MM.1S (cell line): ENCODE data around the gene LYSMD2.

Experiments
- DNase-seq: peaks from one replicate; pipeline ENCODE4 v3.0.0-alpha.2; 2015
- H2AFZ ChIP-seq: fragments of 300-600 bp; sonication (generic); 2 replicates; pipeline ENCODE4 v1.6.0; 2016; ENCODE audit warnings: antibody characterized with exemption, low read length
- H3F3A ChIP-seq: fragments of 300-600 bp; sonication (generic); 2 replicates; pipeline ENCODE4 v1.6.1; 2016; ENCODE audit warnings: mild to moderate bottlenecking, antibody characterized with exemption, low read length, moderate library complexity, mixed read lengths; ENCODE audit not compliant: insufficient read depth
- H3K27ac ChIP-seq: fragments of 300-600 bp; sonication (generic); 2 replicates; pipeline ENCODE4 v1.5.1; 2016; ENCODE audit warnings: mild to moderate bottlenecking, low read length
- H3K27me3 ChIP-seq: fragments of 300-600 bp; sonication (generic); replicated peaks from 2 replicates; pipeline ENCODE4 v1.6.0; 2016; ENCODE audit warnings: low read length; ENCODE audit not compliant: insufficient read depth
- H3K36me3 ChIP-seq: fragments of 300-600 bp; sonication (generic); replicated peaks from 2 replicates; pipeline ENCODE4 v1.6.1; 2016; ENCODE audit warnings: mild to moderate bottlenecking, low read length, mixed read lengths; ENCODE audit not compliant: insufficient read depth
- H3K4me1 ChIP-seq: fragments of 300-600 bp; sonication (generic); 2 replicates; pipeline ENCODE4 v1.6.1; 2016; ENCODE audit warnings: low read length, mixed read lengths
- H3K4me2 ChIP-seq: fragments of 300-600 bp; sonication (generic); 2 replicates; pipeline ENCODE4 v1.6.0; 2016; ENCODE audit warnings: low read depth, low read length
- H3K4me3 ChIP-seq: fragments of 300-600 bp; sonication (generic); 2 replicates; pipeline ENCODE4 v1.5.1; 2016; ENCODE audit warnings: low read length, mixed read lengths
- H3K79me2 ChIP-seq: fragments of 300-600 bp; sonication (generic); 2 replicates; pipeline ENCODE4 v1.6.1; 2016; ENCODE audit warnings: mixed run types, low read length, mixed read lengths
- H3K9ac ChIP-seq: fragments of 300-600 bp; sonication (generic); 2 replicates; pipeline ENCODE4 v1.6.1; 2016; ENCODE audit warnings: low read length, mixed read lengths
- H3K9me2 ChIP-seq: fragments of 300-600 bp; sonication (generic); replicated peaks from 2 replicates; pipeline ENCODE4 v1.6.1; 2016; ENCODE audit warnings: mild to moderate bottlenecking, low read length, mixed read lengths; ENCODE audit not compliant: insufficient read depth
- H3K9me3 ChIP-seq: fragments of 300-600 bp; sonication (generic); replicated peaks from 2 replicates; pipeline ENCODE4 v1.6.1; 2016; ENCODE audit warnings: mild to moderate bottlenecking, low read length, mixed read lengths; ENCODE audit not compliant: insufficient read depth
- H4K20me1 ChIP-seq: fragments of 300-600 bp; sonication (generic); 2 replicates; pipeline ENCODE4 v1.6.1; 2016; ENCODE audit warnings: mild to moderate bottlenecking, low read length, moderate library complexity, mixed read lengths; ENCODE audit not compliant: insufficient read depth
- CTCF ChIP-seq: fragments of 300-600 bp; sonication (generic); IDR thresholded peaks from 2 replicates; pipeline ENCODE4 v1.5.1; 2016; ENCODE audit warnings: antibody characterized with exemption, low read length, mixed read lengths
- EZH2 ChIP-seq: fragments of 300-600 bp; sonication (generic); optimal IDR thresholded peaks from 2 replicates; pipeline ENCODE3; 2017; ENCODE audit warnings: low read depth, mild to moderate bottlenecking, antibody characterized with exemption, low read length, mixed read lengths
- EZH2phosphoT487 ChIP-seq: fragments of 300-600 bp; sonication (generic); IDR thresholded peaks from 2 replicates; pipeline ENCODE4 v1.6.1; 2018; ENCODE audit warnings: antibody characterized with exemption, low read length

Gene LYSMD2

GRCh38 chr15:51775967-51776816 is 38.7 kb upstream of the LYSMD2 start:
- Histone ChIP-seq H3K27ac (no peak overlapping the region), H3K9me3 (no peaks in the 10 kb centered on the region), H3K9me2 (no peaks in the 10 kb centered on the region), H3K27me3 (no peaks in the 10 kb centered on the region), H3K79me2 (no peaks in the 10 kb centered on the region), H4K20me1 (no peaks in the 10 kb centered on the region), H2AFZ (no peak overlapping the region), H3K9ac (no peak overlapping the region), H3K4me3 (no peak overlapping the region), H3K4me2 (no peak overlapping the region), H3K36me3 (no peaks in the 10 kb centered on the region), H3F3A (no peaks in the 10 kb centered on the region), H3K4me1 (no peaks in the 10 kb centered on the region)
- TF ChIP-seq CTCF (peak; percentile 63), EZH2 (no peak), EZH2phosphoT487 (no peak)
- peak; percentile 33 for DNase-seq

- no peak overlapping the region for H2AFZ ChIP-seq
- H3K4me2 ChIP-seq: no peak overlapping the region
- H3K9me2 ChIP-seq: no peaks in the 10 kb centered on the region
- no peak for DNase-seq
- H3F3A ChIP-seq: no peaks in the 10 kb centered on the region
- no peaks in the 10 kb centered on the region for H3K4me1 ChIP-seq
- no peak overlapping the region for H3K4me3 ChIP-seq
- H4K20me1 ChIP-seq: no peaks in the 10 kb centered on the region
- TF ChIP-seq EZH2: no peak
- TF ChIP-seq CTCF: no peak
- no peak for TF ChIP-seq EZH2phosphoT487
- H3K27ac ChIP-seq: no peak overlapping the region
- no peak overlapping the region for H3K9ac ChIP-seq
- H3K36me3 ChIP-seq: no peaks in the 10 kb centered on the region
- no peaks in the 10 kb centered on the region for H3K27me3 ChIP-seq
- H3K79me2 ChIP-seq: no peaks in the 10 kb centered on the region
- H3K9me3 ChIP-seq: no peaks in the 10 kb centered on the region
Measured at GRCh38 chr15:51774916-51775315, 37.5 kb upstream of the LYSMD2 start.

GRCh38 chr15:51771773-51772172 is 34.3 kb upstream of the LYSMD2 start:
- H2AFZ ChIP-seq: no peak overlapping the region
- H3K9me2 ChIP-seq: no peaks in the 10 kb centered on the region
- H3K9ac ChIP-seq: no peak overlapping the region
- no peaks in the 10 kb centered on the region for H3K36me3 ChIP-seq
- no peak for DNase-seq
- no peaks in the 10 kb centered on the region for H3F3A ChIP-seq
- no peak for TF ChIP-seq EZH2phosphoT487
- TF ChIP-seq CTCF: no peak
- no peak for TF ChIP-seq EZH2
- no peaks in the 10 kb centered on the region for H4K20me1 ChIP-seq
- H3K4me1 ChIP-seq: no peaks in the 10 kb centered on the region
- H3K9me3 ChIP-seq: no peaks in the 10 kb centered on the region
- H3K4me2 ChIP-seq: no peak overlapping the region
- no peak overlapping the region for H3K27ac ChIP-seq
- H3K27me3 ChIP-seq: no peaks in the 10 kb centered on the region
- H3K79me2 ChIP-seq: no peaks in the 10 kb centered on the region
- H3K4me3 ChIP-seq: no peak overlapping the region
